K562 (cell line): ENCODE measurements around the gene RSPH9. TPM values are rescaled to one million over a fixed set of nuclear protein-coding genes. Genes with fewer than 3 reads are reported as not detected.

Experiments
- CBX8 ChIP-seq: fragments of 200-600 bp; sonication (generic); IDR thresholded peaks from 2 replicates; pipeline ENCODE4 v1.6.1; 2012; ENCODE audit warnings: borderline replicate concordance, mixed run types, low read depth, mild to moderate bottlenecking, moderate library complexity, mixed read lengths, low read length, control low read depth, inconsistent platforms; ENCODE audit not compliant: poor library complexity, severe bottlenecking; ENCODE audit errors: extremely low read depth
- CEBPB ChIP-seq: fragments of 450-650 bp; IDR thresholded peaks from 2 replicates; pipeline ENCODE4 v1.6.1; 2016; ENCODE audit warnings: missing genetic modification characterization, missing compliant biosample characterization
- HNRNPLL ChIP-seq: fragments of 200-400 bp; formaldehyde crosslinking; IDR thresholded peaks from 2 replicates; pipeline ENCODE4 v1.6.1; 2017; ENCODE audit warnings: low read length, low read depth, mild to moderate bottlenecking; ENCODE audit not compliant: poor library complexity, severe bottlenecking
- RBBP5 ChIP-seq: fragments of 200-600 bp; sonication (generic); IDR thresholded peaks from 2 replicates; pipeline ENCODE4 v1.6.1; 2012; ENCODE audit warnings: borderline replicate concordance, mild to moderate bottlenecking, low read length, control low read depth, inconsistent platforms; ENCODE audit not compliant: insufficient read depth, poor library complexity, severe bottlenecking
- SLC30A9 ChIP-seq: fragments of 250-450 bp; sonication (Bioruptor Pico); IDR thresholded peaks from 2 replicates; pipeline ENCODE4 v1.8.0; 2022; ENCODE audit warnings: mild to moderate bottlenecking, moderate library complexity
- STAT5A ChIP-seq: IDR thresholded peaks from 2 replicates; pipeline ENCODE4 v1.6.1; 2012; ENCODE audit warnings: low read length, inconsistent platforms, borderline replicate concordance
- TCF7 ChIP-seq: sonication (generic); IDR thresholded peaks from 2 replicates; pipeline ENCODE4 v1.6.1; 2016; ENCODE audit warnings: antibody characterized with exemption, borderline replicate concordance
- TSC22D4 ChIP-seq: fragments of 450-650 bp; IDR thresholded peaks from 2 replicates; pipeline ENCODE4 v1.6.1; 2016; ENCODE audit warnings: missing genetic modification characterization, missing biosample characterization, control low read depth
- ZNF134 ChIP-seq: fragments of 250-450 bp; sonication (Bioruptor Pico); conservative IDR thresholded peaks from 2 replicates; pipeline ENCODE4 v1.4.0; 2020
- ZNF431 ChIP-seq: sonication (generic); formaldehyde crosslinking; IDR thresholded peaks from 2 replicates; pipeline ENCODE4 v1.8.0; 2022; ENCODE audit warnings: mild to moderate bottlenecking, missing genetic modification reagents
- polyA plus RNA-seq, 8 experiments: library from polyadenylated mRNA; depleted of rRNA in 4 of 8; stranded (reverse) in 5 of 8; unstranded in 3 of 8; fragments of >200 nt; fragmentation: Nextera tagmentation in 2 of 8; fragmentation: Illumina TruSeq in 1 of 8; extraction: Ambion mirVana in 2 of 8; extraction: Trizol in 1 of 8; gene quantifications; 2 replicates each; pipeline versions ENCODE4 v1.2.1 to v1.2.3, GENCODE V29; 2011 to 2014; ENCODE audit warnings: inconsistent platforms in 1 of 8, missing spikeins in 1 of 8
- total RNA-seq, 7 experiments: library from RNA; depleted of rRNA in 6 of 7; stranded (reverse); fragments of >200 nt in 6 of 7; fragmentation: Illumina TruSeq in 2 of 7; extraction: Trizol in 2 of 7; gene quantifications; 2 replicates each; pipeline versions ENCODE4 v1.2.1 to v1.2.3, GENCODE V29; 2011 to 2021; ENCODE audit warnings: low replicate concordance in 1 of 7
- TF ChIP-seq, protein P1 (sequence below), 2 experiments: fragments of 450-650 bp in 1 of 2; IDR thresholded peaks; 2 replicates each; pipeline ENCODE4 v1.6.1; 2011 to 2017; ENCODE audit warnings: low read depth in 2 of 2, antibody characterized with exemption in 1 of 2, borderline replicate concordance in 1 of 2, low read length in 1 of 2, mild to moderate bottlenecking in 1 of 2, mixed read lengths in 1 of 2; ENCODE audit not compliant: control insufficient read depth in 1 of 2
- TF ChIP-seq, protein P2 (sequence below), 2 experiments: fragments of 450-650 bp in 1 of 2; sonication (generic) in 1 of 2; formaldehyde crosslinking in 1 of 2; IDR thresholded peaks; 2 replicates each; pipeline versions ENCODE4 v1.7.1 to v1.9.0; 2016 to 2022; ENCODE audit warnings: inconsistent platforms in 1 of 2, mild to moderate bottlenecking in 1 of 2, missing genetic modification reagents in 1 of 2
- TF ChIP-seq, protein P3 (sequence below): sonication (generic); formaldehyde crosslinking; IDR thresholded peaks from 2 replicates; pipeline ENCODE4 v1.8.1; 2023; ENCODE audit warnings: mild to moderate bottlenecking, missing genetic modification reagents

Gene RSPH9
- total and polyA plus RNA-seq, 9 of the 15 experiments (the other 6 are each of a cell fraction or from before 2014, with no cell fraction given): 0.05 to 0.60 (median 0.39) TPM; not detected in 6

DNA sequence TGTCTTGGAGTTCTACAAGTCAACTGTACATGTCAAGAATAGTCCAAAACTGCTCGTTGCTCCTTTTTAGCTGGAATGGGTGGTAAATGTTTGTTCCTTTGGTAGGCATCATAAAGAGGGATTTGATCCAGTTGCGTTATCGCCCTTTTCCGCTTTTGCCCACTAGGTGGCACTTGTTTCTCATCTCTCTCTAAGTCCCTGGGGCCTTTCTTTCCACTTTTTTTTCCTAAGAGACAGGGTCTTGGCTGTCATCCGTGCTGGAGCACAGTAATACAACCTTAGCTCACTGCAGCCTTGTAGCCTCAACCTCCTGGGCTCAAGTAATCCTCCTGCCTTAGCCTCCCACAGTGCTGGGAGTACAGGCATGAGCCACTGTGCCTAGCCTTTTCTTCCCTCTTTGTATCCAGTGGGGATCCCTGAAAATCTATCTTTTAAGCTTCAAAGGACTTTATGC is 36.5 kb upstream of the RSPH9 start (continued):
- TF ChIP-seq, protein P1, sequence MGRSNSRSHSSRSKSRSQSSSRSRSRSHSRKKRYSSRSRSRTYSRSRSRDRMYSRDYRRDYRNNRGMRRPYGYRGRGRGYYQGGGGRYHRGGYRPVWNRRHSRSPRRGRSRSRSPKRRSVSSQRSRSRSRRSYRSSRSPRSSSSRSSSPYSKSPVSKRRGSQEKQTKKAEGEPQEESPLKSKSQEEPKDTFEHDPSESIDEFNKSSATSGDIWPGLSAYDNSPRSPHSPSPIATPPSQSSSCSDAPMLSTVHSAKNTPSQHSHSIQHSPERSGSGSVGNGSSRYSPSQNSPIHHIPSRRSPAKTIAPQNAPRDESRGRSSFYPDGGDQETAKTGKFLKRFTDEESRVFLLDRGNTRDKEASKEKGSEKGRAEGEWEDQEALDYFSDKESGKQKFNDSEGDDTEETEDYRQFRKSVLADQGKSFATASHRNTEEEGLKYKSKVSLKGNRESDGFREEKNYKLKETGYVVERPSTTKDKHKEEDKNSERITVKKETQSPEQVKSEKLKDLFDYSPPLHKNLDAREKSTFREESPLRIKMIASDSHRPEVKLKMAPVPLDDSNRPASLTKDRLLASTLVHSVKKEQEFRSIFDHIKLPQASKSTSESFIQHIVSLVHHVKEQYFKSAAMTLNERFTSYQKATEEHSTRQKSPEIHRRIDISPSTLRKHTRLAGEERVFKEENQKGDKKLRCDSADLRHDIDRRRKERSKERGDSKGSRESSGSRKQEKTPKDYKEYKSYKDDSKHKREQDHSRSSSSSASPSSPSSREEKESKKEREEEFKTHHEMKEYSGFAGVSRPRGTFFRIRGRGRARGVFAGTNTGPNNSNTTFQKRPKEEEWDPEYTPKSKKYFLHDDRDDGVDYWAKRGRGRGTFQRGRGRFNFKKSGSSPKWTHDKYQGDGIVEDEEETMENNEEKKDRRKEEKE (IDR thresholded peaks at IDR 0.05; ENCODE audit: borderline replicate concordance in 1 of 2, control insufficient read depth in 1 of 2, low read depth in 2 of 2, low read length in 1 of 2): no peak
- no peak for TF ChIP-seq SLC30A9 (CRISPR knock-in tag)
- TF ChIP-seq, protein P2, sequence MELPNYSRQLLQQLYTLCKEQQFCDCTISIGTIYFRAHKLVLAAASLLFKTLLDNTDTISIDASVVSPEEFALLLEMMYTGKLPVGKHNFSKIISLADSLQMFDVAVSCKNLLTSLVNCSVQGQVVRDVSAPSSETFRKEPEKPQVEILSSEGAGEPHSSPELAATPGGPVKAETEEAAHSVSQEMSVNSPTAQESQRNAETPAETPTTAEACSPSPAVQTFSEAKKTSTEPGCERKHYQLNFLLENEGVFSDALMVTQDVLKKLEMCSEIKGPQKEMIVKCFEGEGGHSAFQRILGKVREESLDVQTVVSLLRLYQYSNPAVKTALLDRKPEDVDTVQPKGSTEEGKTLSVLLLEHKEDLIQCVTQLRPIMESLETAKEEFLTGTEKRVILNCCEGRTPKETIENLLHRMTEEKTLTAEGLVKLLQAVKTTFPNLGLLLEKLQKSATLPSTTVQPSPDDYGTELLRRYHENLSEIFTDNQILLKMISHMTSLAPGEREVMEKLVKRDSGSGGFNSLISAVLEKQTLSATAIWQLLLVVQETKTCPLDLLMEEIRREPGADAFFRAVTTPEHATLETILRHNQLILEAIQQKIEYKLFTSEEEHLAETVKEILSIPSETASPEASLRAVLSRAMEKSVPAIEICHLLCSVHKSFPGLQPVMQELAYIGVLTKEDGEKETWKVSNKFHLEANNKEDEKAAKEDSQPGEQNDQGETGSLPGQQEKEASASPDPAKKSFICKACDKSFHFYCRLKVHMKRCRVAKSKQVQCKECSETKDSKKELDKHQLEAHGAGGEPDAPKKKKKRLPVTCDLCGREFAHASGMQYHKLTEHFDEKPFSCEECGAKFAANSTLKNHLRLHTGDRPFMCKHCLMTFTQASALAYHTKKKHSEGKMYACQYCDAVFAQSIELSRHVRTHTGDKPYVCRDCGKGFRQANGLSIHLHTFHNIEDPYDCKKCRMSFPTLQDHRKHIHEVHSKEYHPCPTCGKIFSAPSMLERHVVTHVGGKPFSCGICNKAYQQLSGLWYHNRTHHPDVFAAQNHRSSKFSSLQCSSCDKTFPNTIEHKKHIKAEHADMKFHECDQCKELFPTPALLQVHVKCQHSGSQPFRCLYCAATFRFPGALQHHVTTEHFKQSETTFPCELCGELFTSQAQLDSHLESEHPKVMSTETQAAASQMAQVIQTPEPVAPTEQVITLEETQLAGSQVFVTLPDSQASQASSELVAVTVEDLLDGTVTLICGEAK (IDR thresholded peaks at IDR 0.05): no peak
- TF ChIP-seq, protein P2 (CRISPR knock-in tag; IDR thresholded peaks at IDR 0.05): no peak
- TF ChIP-seq TCF7: no peak
- no peak for TF ChIP-seq RBBP5
- TF ChIP-seq ZNF431: no peak
- TF ChIP-seq STAT5A: no peak
- no peak for TF ChIP-seq CBX8
- TF ChIP-seq, protein P3, sequence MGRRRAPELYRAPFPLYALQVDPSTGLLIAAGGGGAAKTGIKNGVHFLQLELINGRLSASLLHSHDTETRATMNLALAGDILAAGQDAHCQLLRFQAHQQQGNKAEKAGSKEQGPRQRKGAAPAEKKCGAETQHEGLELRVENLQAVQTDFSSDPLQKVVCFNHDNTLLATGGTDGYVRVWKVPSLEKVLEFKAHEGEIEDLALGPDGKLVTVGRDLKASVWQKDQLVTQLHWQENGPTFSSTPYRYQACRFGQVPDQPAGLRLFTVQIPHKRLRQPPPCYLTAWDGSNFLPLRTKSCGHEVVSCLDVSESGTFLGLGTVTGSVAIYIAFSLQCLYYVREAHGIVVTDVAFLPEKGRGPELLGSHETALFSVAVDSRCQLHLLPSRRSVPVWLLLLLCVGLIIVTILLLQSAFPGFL: 0 out of 2 replicates have a peak, but pooled peaks have one; percentile 65
- no peak for TF ChIP-seq TSC22D4 (tag)
- TF ChIP-seq CEBPB (tag): no peak
- TF ChIP-seq ZNF134 (CRISPR knock-in tag): no peak
- no peak for TF ChIP-seq HNRNPLL
